ENCODE results near the gene PLK3.
"Not testable (repeated sequence)": the region's sequence is repeated elsewhere in the genome, so short reads cannot be mapped to it uniquely, and the experiment has no call there.

Gene PLK3

DNA sequence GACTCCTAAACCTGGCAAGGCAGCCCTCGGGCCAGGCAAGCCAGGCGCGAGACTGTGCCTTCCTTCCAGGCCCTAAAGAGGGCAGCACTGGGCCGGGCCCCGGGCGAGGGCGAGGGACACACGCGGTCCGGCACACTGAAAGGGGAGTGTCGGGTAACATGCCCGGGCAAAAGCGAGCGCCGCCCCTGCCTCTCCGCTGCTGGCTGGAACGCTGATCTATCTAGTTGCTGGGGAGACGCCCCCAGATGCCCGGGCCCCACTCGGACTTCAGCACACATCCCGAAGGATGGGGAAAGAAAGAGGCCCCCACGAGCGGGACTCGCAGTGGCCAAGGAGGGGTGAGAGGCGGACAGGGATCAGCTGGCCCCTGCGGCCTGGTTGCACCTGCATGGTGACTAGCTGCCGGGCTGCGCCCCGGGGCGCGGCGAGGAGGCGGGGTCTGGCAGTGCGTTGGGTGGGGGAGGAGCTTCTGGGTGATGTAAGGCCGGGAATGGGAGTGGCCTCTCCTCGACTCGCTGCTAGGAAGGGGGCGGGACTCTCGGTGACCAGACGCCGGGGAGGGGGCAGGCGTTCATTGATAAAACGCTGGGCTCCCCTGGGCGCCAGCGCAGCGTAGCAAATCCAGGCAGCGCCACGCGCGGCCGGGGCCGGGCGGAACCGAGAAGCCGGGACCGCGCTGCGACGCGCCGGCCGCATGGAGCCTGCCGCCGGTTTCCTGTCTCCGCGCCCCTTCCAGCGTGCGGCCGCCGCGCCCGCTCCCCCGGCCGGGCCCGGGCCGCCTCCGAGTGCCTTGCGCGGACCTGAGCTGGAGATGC, at the start of gene PLK3:
PLK3 (plus strand) TSS at position 608 of the 815 bp plus-strand sequence; CDS start at position 695, 87 bp downstream.
- peak; percentile 84 to 100 (median 98) for DNase-seq

DNA sequence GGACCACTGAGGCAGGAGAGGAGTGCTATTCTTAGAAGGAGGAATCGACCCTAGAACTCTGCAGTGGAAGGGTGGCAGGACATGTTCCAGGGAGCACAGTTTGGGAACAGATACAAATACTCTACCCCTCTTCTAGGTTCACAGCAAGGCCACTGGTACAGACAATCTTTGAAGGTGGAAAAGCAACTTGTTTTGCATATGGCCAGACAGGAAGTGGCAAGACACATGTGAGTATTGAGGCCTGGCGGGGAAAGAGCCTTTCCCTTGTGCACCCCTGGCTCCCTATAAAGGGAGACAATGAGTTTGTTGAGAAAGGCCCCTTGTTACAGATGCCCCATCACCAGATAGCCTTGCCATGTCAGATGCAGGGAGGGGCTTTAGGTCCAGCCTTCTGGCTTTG, 42.8 kb upstream of the PLK3 start:
- no peak for DNase-seq

DNA sequence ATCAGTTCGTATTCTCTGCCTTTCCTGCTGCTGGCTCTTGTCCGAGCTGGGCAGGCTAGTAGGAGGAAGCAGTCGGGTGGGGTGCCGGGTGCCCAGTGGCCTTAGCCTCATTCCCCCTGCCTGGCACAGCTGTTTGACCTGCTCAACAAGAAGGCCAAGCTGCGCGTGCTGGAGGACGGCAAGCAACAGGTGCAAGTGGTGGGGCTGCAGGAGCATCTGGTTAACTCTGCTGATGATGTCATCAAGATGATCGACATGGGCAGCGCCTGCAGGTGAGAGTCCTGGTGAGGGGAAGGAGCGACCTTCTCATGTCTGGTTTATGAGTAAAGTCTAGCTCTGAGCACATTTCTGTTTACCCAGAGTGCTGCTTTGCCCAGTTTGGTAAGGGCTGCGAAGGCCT, 41.1 kb upstream of the PLK3 start:
- no peak for DNase-seq

DNA sequence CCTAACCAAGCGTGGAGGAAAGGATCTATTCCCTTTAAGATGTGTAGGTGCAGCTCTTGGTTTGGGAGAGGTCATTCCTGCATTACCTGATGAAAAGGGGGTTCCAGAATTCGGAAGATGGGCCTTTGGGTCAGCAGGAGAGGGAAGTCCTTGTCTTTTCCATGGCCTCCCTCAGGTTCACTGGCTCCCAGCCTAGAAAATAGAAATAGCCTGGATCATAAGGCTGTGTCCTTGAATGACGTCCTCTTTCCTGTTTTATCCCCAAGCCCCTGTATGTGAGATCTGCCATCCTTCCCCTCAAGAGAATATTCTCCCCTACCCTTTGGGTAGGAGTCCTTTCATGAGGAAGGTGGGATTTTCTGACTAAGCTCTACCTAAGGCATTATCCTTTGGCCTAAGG, 39.3 kb upstream of the PLK3 start:
- no peak for DNase-seq

DNA sequence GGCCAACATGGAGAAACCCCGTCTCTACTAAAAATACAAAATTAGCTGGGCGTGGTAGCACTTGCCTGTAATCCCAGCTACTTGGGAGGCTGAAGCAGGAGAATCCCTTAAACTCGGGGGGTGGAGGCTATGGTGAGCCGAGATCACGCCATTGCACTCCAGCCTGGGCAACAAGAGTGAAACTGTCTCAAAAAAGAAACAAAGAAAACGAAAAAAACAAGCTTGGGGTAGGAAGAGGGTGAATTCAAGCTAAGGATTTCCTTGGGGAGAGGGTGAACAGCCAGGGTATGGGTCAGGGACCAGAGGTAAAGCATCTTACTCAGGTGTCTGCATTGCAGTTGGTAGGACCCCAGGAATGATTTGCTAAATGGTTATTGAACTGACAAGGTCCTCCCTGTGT, 33.8 kb upstream of the PLK3 start:
- not testable (repeated sequence) for DNase-seq

DNA sequence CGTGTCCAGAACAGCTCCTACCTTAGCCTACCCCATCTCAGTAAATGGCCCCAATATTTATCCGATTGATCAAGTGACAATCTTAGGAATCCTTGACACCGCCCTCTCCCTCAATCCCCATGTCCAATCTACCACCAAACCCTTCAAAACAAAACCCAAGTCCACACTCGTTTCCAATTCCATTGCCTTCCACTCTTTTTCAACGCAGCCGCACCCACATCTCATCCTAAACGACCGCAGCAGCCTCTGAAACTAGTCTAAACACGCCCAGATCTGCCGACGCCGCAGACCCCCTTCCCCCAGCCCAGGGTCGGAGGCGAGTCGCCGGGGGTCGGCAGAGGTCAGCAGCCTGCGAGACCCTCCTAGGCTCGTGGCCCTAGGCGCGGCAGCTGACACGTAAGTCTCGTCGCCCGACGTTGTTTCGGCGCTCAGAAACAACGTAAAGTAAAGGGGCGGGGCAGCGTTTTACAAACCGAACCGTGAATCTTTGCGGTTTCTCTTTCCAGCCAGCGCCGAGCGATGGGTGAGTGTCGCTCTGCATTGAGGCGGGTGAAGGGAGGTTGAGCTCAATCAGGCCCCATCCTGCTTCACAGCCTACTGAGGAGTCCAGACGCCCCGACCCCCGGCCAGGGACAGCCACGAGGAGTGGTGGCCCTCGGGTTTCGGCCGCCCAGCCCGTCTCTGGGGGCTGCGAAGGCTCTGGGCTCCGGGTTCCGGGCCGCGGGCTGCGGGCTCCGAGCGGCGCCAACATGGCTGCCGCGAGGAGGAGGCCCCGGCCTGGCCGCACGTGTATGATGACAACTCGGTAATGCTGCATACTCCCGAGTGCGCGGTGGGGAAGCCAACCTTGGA, 24.9 kb upstream of the PLK3 start, which contains the start of gene RPS8:
RPS8 (plus strand) TSS at position 463 of the 852 bp plus-strand sequence; CDS start at position 520, 57 bp downstream.
- DNase-seq = peak; percentile 35 to 94 (median 84)

DNA sequence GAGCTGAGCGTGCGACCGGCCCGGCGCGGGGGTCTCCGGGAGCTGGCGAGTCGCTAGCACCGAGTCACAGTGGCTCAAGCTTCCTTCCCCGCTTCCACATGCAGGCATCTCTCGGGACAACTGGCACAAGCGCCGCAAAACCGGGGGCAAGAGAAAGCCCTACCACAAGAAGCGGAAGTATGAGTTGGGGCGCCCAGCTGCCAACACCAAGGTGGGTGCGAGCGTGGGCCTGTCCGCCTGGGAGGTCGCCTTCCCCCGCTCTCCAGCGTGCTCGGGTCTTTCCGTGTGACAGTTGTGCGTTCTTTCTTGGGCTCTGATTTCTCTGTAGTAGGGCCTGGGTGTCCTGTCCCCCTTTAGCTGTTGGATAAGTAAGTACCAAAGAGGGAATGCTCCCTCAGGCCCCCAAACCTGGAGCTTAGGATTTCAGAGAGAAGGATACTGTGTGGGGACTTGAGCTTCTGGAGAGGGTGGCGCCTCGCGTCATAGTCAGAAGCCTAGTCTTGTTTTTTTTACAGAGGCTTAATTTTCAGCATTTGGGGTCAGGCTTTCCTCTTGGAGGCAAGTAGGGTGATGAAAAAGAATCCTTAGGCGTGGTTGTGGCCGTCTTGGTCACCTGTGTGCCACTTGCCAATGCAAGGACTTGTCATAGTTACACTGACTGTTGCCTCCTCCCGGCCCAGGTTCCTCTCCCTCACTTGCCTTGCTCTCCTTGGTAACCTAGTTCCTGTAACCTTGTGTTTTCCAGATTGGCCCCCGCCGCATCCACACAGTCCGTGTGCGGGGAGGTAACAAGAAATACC, 24.0 kb upstream of the PLK3 start:
- DNase-seq = peak in 15 of 56 donors; percentile 14 to 59 (median 46)

DNA sequence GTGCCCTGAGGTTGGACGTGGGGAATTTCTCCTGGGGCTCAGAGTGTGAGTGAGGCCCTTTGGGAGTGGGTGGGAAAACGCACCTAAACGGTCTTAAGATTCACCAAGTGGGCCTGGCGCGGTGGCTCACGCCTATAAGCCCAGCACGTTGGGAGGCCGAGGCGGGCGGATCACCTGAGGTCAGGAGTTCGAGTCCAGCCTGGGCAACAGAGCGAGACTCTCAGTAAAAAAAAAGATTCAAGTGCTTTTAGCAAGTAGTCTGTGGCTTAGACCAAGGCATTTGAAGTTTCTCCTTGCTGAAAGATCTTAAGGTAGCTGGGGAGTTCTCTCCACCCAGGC, 23.5 kb upstream of the PLK3 start:
- no peak for DNase-seq

DNA sequence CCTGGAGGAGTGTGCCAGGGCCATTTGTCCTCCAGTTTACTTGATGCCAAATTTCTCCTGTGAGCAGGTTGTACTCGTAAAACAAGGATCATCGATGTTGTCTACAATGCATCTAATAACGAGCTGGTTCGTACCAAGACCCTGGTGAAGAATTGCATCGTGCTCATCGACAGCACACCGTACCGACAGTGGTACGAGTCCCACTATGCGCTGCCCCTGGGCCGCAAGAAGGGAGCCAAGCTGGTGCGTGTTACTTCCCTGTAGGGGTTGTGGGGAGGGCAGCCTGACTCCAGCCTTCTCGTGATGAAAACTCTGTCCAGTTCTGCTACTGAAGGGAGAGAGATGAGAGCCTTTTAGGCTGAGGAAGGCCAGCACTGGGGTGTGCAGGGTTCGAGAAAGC, 22.6 kb upstream of the PLK3 start:
- DNase-seq = no peak

DNA sequence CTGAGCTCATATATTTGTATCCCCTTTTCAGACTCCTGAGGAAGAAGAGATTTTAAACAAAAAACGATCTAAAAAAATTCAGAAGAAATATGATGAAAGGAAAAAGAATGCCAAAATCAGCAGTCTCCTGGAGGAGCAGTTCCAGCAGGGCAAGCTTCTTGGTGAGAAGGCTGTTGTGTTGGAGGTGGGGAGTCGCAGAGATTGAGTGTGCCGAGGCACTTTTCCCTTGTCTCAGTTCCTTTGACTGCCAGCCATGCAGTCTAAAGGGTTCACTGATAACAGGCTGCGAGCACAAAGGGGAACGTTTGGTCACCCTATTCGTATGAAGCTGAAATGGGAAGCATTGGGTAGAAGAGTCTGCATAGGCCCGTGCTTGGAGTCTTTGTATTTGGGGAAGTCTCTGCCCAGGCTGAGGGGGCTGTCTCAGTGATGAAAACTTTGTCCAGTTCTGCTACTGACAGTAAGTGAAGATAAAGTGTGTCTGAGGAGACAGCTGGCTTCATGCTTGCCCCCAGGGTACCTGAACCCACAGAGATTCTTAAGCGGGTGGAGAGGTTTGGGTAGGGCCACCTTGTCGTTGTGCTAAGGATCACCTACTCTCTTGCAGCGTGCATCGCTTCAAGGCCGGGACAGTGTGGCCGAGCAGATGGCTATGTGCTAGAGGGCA, 22.1 kb upstream of the PLK3 start:
- no peak for DNase-seq

DNA sequence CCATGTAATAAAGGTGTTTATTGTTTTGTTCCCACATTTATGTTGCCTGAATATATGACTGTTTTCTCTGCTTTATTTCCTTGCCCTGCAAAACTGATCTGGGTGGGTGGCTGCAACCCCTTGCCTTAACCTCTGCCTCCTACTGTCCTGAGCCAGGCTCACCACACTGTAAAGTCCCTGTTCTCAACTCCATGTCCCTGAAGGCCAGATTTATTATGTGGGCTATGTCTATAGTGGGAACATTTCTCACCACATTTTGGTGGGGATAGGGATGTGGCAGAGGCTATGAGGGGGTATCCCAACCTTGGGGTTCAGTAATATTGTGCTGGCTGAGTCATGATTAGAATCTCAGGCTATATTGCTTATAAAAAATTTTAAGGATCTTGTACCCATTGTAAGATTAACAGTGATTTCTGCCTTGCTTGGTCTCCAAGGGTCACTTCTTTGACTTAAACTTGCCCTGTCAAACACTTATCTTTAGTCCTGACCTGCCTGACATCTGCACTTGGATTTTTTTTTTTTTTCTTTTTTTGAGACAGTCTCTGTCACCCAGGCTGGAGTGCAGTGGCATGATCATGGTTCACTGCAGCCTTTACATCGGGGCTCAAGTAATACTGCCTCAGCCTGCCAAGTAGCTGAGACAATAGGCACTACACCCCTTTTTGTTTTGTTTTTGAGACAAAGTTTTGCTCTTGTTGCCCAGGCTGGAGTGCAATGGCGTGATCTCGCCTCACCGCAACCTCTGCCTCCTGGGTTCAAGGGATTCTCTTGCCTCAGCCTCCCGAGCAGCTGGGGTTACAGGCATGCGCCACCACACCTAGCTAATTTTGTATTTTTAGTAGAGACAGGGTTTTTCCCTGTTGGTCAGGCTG, 21.2 kb upstream of the PLK3 start:
- no peak for DNase-seq

DNA sequence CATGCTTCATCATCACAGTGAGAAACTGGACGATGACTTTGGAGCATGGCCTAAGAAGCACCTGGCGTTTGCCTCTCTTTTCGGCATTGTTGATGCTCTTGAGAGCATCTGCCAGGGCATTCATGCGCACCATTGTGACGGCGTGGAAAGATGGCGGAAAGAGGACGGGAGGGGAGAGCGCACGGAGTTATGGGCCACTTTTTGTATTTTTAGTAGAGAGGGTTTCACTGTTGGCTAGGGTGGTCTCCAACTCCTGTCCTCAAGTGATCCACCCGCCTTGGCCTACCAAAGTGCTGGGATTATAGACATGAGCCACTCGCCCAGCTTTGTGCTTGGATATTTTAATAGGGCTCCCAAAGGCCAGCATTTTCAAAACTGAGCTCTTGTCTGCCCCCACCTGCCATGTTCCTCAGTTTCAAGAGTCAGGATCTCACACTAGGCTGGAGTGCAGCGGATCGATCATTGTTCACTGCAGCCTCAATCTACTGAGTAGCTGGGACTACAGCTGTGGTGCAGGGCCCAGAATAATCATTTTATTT, 19.5 kb upstream of the PLK3 start:
- no peak for DNase-seq

DNA sequence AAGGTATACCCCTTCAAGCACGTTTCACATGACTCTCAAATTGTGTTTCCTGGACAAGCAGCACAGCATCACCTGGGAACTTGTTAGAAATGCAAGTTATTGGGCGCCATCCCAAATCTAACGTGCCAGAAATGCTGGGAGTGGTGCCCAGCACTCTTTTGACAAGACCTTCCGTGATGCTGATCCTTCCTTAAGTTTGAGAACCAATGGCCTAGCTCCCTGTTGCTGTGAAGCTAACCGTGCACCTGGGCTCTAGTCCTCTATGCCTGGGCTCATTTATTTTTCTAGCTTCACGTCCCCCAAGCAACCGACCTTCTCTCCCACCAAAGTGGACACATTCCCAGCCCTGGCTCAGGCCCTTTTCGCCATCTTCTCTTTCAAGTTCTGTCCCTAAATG, 16.5 kb upstream of the PLK3 start:
- DNase-seq = no peak

DNA sequence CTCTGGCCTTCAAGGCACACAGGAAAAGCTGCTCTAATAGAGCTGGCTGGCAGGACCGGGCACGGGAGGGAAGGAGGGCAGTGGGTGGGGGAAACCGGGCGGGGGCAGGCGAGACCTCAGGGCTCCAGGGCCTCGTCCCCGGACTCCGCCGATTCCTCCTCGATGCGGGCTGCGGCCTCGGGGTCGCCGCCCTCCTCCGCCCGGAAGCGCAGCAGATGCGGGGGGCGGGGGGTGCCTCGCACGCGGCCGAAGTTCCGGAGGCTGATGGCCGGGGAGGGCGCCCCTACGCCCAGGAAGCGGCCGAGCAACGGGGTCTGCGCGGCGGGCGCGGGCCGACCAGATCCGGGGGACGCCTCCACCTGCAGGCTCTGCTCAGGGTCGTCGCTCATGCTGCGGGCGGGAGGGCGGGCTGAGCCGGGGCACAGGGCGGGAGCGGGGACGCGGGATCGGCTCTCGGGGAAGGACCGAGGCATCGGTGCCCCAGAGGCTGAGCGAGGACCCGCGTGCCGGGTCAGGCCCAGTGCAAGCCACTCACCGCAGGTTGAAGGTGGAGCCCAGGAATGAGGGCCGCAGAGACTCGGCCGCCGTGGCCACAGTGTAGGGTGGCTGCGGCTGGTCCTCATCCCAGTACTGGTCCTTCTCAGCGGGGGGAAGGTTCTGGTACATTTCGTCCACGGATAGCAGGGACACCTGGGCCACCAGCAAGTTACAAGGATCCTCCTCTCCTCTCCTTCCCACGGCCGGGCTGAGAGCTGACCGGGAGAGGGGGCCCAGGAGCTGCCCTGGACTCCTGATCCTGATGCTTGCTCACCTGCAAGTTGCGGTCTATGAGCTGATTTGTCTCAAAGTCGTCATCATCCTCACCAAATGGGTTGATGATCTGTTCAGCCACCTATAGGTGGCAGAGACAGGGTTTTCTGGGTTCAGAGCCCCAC, 15.8 kb upstream of the PLK3 start:
- peak in 4 of 56 donors; percentile 4 to 30 (median 13) for DNase-seq

DNA sequence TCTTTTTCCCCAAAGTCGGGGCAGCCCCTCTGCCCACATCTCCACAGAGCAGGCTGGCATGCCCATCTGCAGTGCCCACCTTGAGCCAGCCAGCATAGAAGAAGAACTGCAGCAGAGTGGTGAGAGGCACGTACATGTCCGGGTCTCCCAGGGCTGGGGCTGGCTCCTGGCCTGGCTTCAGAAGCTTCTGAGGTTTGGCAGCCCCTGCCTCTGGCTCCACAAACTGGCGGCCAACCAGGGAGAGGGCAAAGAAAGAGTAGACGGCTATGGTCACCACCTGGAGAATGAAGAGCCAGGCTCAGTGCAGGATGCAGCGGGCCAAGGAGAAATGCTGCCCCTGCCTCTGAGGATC, 15.2 kb upstream of the PLK3 start:
- DNase-seq = no peak

DNA sequence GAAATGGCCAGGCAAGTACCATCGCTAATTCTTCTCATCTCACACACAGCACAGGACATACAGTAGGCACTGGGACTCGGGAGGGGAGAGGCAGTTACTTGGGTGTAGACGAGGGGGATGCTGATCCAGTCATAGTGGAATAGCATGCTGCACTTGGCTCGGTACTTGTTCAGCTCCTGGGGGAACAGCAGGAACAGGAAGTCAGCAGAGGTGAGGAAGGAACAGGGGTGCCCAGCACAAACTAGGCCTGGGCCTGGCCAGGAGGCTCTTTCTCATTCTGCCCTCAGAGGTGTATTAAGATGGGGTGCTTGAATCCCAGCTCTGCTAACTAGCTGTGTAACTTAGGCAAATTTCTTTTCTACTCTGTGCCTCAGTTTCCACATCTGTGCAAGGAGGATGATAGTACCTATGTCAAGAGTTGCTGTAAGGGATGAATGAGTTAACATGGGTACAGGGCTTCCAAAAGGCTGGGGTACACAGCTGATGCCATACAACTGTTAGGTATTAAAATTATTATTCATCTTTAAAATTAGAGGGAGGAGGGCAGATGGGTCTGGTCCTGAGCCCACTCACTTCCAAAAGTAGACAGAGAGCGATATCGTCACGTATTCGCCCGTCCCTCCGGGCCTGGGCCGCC, 14.6 kb upstream of the PLK3 start:
- no peak for DNase-seq

DNA sequence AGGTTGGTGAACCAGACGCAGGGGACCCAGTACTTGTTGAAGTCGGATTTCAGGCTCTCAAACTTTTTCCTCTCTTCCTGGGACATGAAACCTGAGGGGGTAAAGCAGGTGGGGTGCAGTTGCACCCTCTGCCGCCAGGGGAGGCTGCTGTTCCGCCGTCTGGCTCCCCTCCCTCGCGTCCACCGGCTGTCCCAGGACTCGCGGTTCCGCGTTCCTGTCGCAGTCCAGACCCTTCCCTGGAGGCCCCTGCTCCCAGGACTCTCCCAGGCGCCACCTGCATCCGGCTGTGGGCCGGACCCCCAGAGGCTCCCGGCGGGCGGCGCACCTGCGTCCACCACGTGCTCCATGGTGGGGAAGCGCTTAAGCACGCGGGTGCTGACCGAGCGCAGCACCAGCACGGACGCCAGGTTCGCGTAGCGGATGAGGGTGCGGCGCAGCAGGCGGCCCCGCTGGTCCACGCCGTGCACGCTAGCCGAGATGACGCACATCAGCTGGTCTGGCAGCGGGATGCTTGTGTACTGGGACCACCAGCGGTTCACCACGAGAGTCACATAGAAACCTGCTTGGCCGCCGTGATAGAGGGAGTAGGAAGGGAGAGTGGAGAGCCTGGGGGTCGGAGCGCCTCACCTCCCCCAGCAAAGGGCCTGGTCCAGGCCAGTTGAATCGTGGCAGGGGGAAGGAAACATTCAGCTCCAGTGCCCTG, 13.9 kb upstream of the PLK3 start:
- DNase-seq = peak in 16 of 56 donors; percentile 10 to 61 (median 24)
